Keratinocyte (primary cell): ENCODE measurements around the gene ARPC4. TPM values are rescaled to one million over a fixed set of nuclear protein-coding genes. Genes with fewer than 3 reads are reported as not detected.

Experiments used
- DNase-seq: peaks from one replicate; pipeline ENCODE4 v3.0.0-alpha.2; 2011; ENCODE audit warnings: low read depth, missing footprints, low spot score
- FAIRE-seq: peaks from 2 replicates; lab custom pipeline; 2011; peaks lifted over from hg19 to GRCh38; lab: Jason Lieb, UNC
- H2AFZ ChIP-seq: 2 replicates; pipeline ENCODE4 v1.6.0; 2012; ENCODE audit warnings: low read length, control low read depth, inconsistent platforms; ENCODE audit not compliant: control insufficient read depth
- H3K27ac ChIP-seq: 2 replicates; pipeline ENCODE4 v1.5.1; 2011; ENCODE audit warnings: low read length; ENCODE audit not compliant: control insufficient read depth, insufficient read depth
- H3K27me3 ChIP-seq: 3 replicates; pipeline ENCODE4 v1.6.0; 2011; ENCODE audit warnings: low read length; ENCODE audit not compliant: control insufficient read depth, insufficient read depth; ENCODE audit errors: extremely low read depth
- H3K36me3 ChIP-seq, 2 experiments: 2 replicates in 1 of 2; 3 replicates in 1 of 2; pipeline ENCODE4 v1.5.1; 2011; ENCODE audit warnings: low read length in 2 of 2, mild to moderate bottlenecking in 1 of 2; ENCODE audit not compliant: control insufficient read depth in 2 of 2, insufficient read depth in 2 of 2; ENCODE audit errors: extremely low read depth in 1 of 2
- H3K4me1 ChIP-seq: 3 replicates; pipeline ENCODE4 v1.5.1; 2011; ENCODE audit warnings: low read length; ENCODE audit not compliant: control insufficient read depth, insufficient read depth; ENCODE audit errors: extremely low read depth
- H3K4me2 ChIP-seq: 3 replicates; pipeline ENCODE4 v1.6.0; 2011; ENCODE audit warnings: low read depth, low read length; ENCODE audit not compliant: control insufficient read depth, insufficient read depth; ENCODE audit errors: extremely low read depth
- H3K4me3 ChIP-seq, 3 experiments: fragments of 200-600 bp in 1 of 3; sonication (generic) in 1 of 3; 2 replicates in 2 of 3; 3 replicates in 1 of 3; pipeline ENCODE4 v1.5.1; 2011 to 2016; ENCODE audit warnings: low read length in 3 of 3, mild to moderate bottlenecking in 3 of 3, control low read depth in 2 of 3, inconsistent platforms in 1 of 3, low read depth in 1 of 3, mixed read lengths in 1 of 3, mixed run types in 1 of 3, moderate library complexity in 1 of 3; ENCODE audit not compliant: control insufficient read depth in 2 of 3, insufficient read depth in 2 of 3; ENCODE audit errors: extremely low read depth in 1 of 3
- H3K79me2 ChIP-seq: 2 replicates; pipeline ENCODE4 v1.6.0; 2012; ENCODE audit warnings: low read length; ENCODE audit not compliant: control insufficient read depth, insufficient read depth
- H3K9ac ChIP-seq: 3 replicates; pipeline ENCODE4 v1.6.0; 2011; ENCODE audit warnings: low read length; ENCODE audit not compliant: control insufficient read depth, insufficient read depth; ENCODE audit errors: extremely low read depth
- H3K9me1 ChIP-seq: 3 replicates; pipeline ENCODE4 v1.6.0; 2011; ENCODE audit warnings: low read length; ENCODE audit not compliant: control insufficient read depth, insufficient read depth; ENCODE audit errors: extremely low read depth
- H3K9me3 ChIP-seq: 2 replicates; pipeline ENCODE4 v1.5.1; 2012; ENCODE audit warnings: low read depth, low read length; ENCODE audit not compliant: control insufficient read depth
- H4K20me1 ChIP-seq: 3 replicates; pipeline ENCODE4 v1.6.0; 2011; ENCODE audit warnings: low read length; ENCODE audit not compliant: control insufficient read depth, insufficient read depth; ENCODE audit errors: extremely low read depth
- CTCF ChIP-seq, 3 experiments: IDR thresholded peaks in 1 of 3; conservative IDR thresholded peaks in 1 of 3; optimal IDR thresholded peaks in 1 of 3; 2 replicates in 2 of 3; 3 replicates in 1 of 3; pipeline versions ENCODE3 to v1.5.1; 2011; ENCODE audit warnings: low read length in 3 of 3, mild to moderate bottlenecking in 3 of 3, moderate library complexity in 2 of 3, control low read depth in 1 of 3, inconsistent platforms in 1 of 3; ENCODE audit not compliant: insufficient read depth in 2 of 3; ENCODE audit errors: extremely low read depth in 1 of 3
- EZH2 ChIP-seq: IDR thresholded peaks from one replicate; pipeline ENCODE4 v1.6.1; 2012; ENCODE audit warnings: inconsistent platforms, mild to moderate bottlenecking, low read length, moderate library complexity
- dilution Hi-C: fragments of 300-500 bp; cut with MboI; formaldehyde crosslinking; loops from one replicate; pipeline ENCODE4 v1.7.0; 2020; ENCODE audit warnings: low sequenced_read_pairs; ENCODE audit not compliant: extremely low pct_ligation_motif_present
- polyA plus RNA-seq, 5 experiments: library from polyadenylated mRNA; depleted of rRNA in 3 of 5; stranded (reverse) in 3 of 5; stranded (forward) in 1 of 5; unstranded in 1 of 5; fragments of >200 nt; gene quantifications; 1 replicate in 1 of 5; 2 replicates in 3 of 5; 3 replicates in 1 of 5; pipeline versions ENCODE4 v1.2.1 to v1.2.3, GENCODE V29; 2011 to 2012; ENCODE audit warnings: missing spikeins in 2 of 5, low read depth in 1 of 5, low replicate concordance in 1 of 5

The ARPC4 gene
- polyA plus RNA-seq, 1 donor (not counting 4 experiments of a cell fraction or from before 2014, with no cell fraction given) = 173 TPM

GRCh38 chr3:9795207-9795606 lies 2.3 kb downstream of the ARPC4 start:
- Histone ChIP-seq H2AFZ (no peak overlapping the region), H3K27ac (no peak overlapping the region), H3K27me3 (no peaks in the 10 kb centered on the region), H3K4me1 (peaks cover 14% of the 10 kb centered on the region), H4K20me1 (peaks cover 2% of the 10 kb centered on the region), H3K4me3 (no peak overlapping the region), H3K79me2 (peaks cover 59% of the 10 kb centered on the region), H3K9ac (no peak overlapping the region), H3K9me3 (no peaks in the 10 kb centered on the region), H3K9me1 (no peaks in the 10 kb centered on the region), H3K36me3 (peaks cover 17 to 32% of the 10 kb centered on the region in 2 experiments), H3K4me2 (no peak overlapping the region)
- dilution Hi-C loops = no loop called here
- no peak for DNase-seq
- no peak for TF ChIP-seq EZH2
- TF ChIP-seq CTCF (optimal IDR thresholded peaks at IDR 0.05 in 1 of 3, IDR thresholded peaks at IDR 0.05 in 1 of 3, conservative IDR thresholded peaks at IDR 0.05 in 1 of 3; ENCODE audit: extremely low read depth in 1 of 3, insufficient read depth in 2 of 3, low read length in 3 of 3) = no peak
- FAIRE-seq = no peak

GRCh38 chr3:9797196-9797945 lies 4.5 kb downstream of the ARPC4 start:
- no peak for TF ChIP-seq EZH2
- no peak overlapping the region for H3K4me2 ChIP-seq
- peaks cover 6% of the 10 kb centered on the region for H3K4me1 ChIP-seq
- no peak overlapping the region for H3K4me3 ChIP-seq
- no peaks in the 10 kb centered on the region for H3K27me3 ChIP-seq
- no peaks in the 10 kb centered on the region for H3K9me1 ChIP-seq
- dilution Hi-C loops = no loop called here
- H3K9ac ChIP-seq = no peak overlapping the region
- H2AFZ ChIP-seq = no peak overlapping the region
- H3K79me2 ChIP-seq = peaks cover 50% of the 10 kb centered on the region
- DNase-seq (no peak), FAIRE-seq (no peak)
- H3K36me3 ChIP-seq = peaks cover 30 to 40% of the 10 kb centered on the region in 2 experiments
- H4K20me1 ChIP-seq = peaks cover 2% of the 10 kb centered on the region
- H3K9me3 ChIP-seq = no peaks in the 10 kb centered on the region
- H3K27ac ChIP-seq = no peak overlapping the region
